Measurements from ENCODE around the gene DGUOK.

GRCh38 chr2:73895473-73895872 is 31.2 kb upstream of the DGUOK start:
- no peak for TF ChIP-seq CTCF (IDR thresholded peaks at IDR 0.05)
- TF ChIP-seq POLR2AphosphoS5 (IDR thresholded peaks at IDR 0.05) = no peak
